ENCODE measurements around the gene RAD51B.
"Not testable (repeated sequence)": the region's sequence is repeated elsewhere in the genome, so short reads cannot be mapped to it uniquely, and the experiment has no call there.

Gene RAD51B

DNA sequence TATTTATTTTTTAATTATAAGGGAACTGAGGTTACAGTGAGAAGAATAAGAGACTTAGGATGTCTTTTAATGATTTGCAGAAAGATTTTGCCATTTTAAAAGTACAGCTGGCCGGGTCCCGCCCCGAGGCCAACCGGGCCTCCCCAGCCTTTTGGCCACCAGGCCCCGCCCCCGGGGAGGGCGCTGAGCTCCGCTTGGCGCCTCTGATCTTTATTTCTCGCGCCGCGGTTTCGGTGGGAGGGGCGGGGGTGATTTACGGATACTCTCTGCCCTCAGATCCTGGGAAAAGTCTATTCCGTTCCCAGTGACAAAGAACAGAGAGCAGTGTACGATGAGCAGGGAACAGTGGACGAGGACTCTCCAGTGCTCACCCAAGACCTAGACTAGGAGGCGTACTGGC lies 20.8 kb upstream of the RAD51B start:
- no peak overlapping the region for H3K4me3 ChIP-seq
- H3K4me2 ChIP-seq, result no peak overlapping the region
- H3K27ac ChIP-seq, result no peak overlapping the region
- H3K36me3 ChIP-seq, result peaks cover 85 to 100% (median 94%) of the 10 kb centered on the region in 11 experiments
- H3K9ac ChIP-seq, result no peak overlapping the region
- no peaks in the 10 kb centered on the region for H3K27me3 ChIP-seq
- H4K20me1 ChIP-seq, result 0 out of 22 replicates have a peak, but pooled peaks cover 0 to 5% (median 0%) of the 10 kb centered on the region in 11 experiments
- no peaks in the 10 kb centered on the region for H3K9me3 ChIP-seq (replicated peaks in 1 of 11)
- no peak for TF ChIP-seq Cebpa-rat (IDR thresholded peaks at IDR 0.05)
- no peaks in the 10 kb centered on the region for H3K4me1 ChIP-seq

DNA sequence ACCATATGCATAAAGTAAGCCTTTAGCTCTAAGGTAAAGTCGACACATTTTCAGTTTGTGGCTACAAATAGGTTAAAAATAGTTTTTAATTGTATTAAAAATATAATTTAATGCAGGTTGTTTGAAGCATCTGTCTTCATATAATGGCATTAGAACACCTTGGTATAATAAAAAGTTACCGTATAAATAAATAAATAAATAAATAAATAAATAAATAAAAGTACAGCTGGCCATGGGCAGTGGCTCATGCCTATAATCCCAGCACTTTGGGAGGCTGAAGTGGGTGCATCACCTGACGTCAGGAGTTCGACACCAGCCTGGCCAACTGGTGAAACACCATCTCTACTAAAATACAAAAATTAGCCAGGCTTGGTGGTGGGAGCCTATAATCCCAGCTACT lies 18.8 kb upstream of the RAD51B start:
- H4K20me1 ChIP-seq, result 0 out of 22 replicates have a peak, but pooled peaks cover 0 to 5% (median 0%) of the 10 kb centered on the region in 11 experiments
- no peak overlapping the region for H3K27ac ChIP-seq
- no peaks in the 10 kb centered on the region for H3K4me1 ChIP-seq
- no peak overlapping the region for H3K4me2 ChIP-seq
- peaks cover 86 to 100% (median 95%) of the 10 kb centered on the region in 11 experiments for H3K36me3 ChIP-seq
- H3K9ac ChIP-seq, result no peak overlapping the region
- no peak for TF ChIP-seq Cebpa-rat (IDR thresholded peaks at IDR 0.05)
- no peak overlapping the region for H3K4me3 ChIP-seq
- no peaks in the 10 kb centered on the region for H3K27me3 ChIP-seq
- no peaks in the 10 kb centered on the region for H3K9me3 ChIP-seq (replicated peaks in 1 of 11)

DNA sequence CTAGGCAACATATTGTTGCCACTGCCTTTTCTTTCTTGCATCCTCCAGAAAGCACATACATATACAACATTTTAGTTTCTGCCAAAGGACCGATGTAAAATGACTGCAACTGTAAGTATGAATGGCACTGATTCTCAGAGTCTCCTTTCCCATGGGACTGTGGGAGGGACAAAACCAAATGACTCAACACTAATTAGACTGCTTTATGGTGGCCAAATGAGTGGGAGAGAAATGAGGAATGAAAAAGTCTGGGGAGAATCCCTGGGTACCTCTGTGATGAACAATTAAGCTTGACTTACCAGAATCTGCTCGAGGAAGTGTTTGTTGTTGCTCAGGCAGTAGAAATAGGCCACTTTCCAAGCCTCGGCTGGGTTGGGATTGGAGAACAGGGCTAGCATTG lies 13.3 kb upstream of the RAD51B start:
- Histone ChIP-seq H3K4me1 (no peaks in the 10 kb centered on the region), H3K36me3 (peaks cover 86 to 100% (median 97%) of the 10 kb centered on the region in 11 experiments), H3K27me3 (no peaks in the 10 kb centered on the region), H3K9ac (no peak overlapping the region), H3K9me3 (replicated peaks in 1 of 11) (no peaks in the 10 kb centered on the region), H3K4me3 (no peak overlapping the region), H4K20me1 (0 out of 22 replicates have a peak, but pooled peaks cover 0 to 5% (median 0%) of the 10 kb centered on the region in 11 experiments), H3K4me2 (no peak overlapping the region), H3K27ac (no peak overlapping the region)
- no peak for TF ChIP-seq Cebpa-rat (IDR thresholded peaks at IDR 0.05)

GRCh38 chr14:67814821-67815220 lies 4.8 kb upstream of the RAD51B start:
- TF ChIP-seq Cebpa-rat (IDR thresholded peaks at IDR 0.05), result no peak
- Histone ChIP-seq H3K4me2 (peak overlapping the region; percentile 76 to 97 (median 93); a peak in 20 of 22 replicates), H3K9me3 (replicated peaks in 1 of 11) (no peaks in the 10 kb centered on the region; a peak in 1 of 22 replicates), H3K27ac (peak overlapping the region in 1 of 11 experiments; percentile 85; a peak in 1 of 22 replicates), H3K4me1 (peaks cover 22 to 59% (median 26%) of the 10 kb centered on the region in 10 experiments), H3K27me3 (no peaks in the 10 kb centered on the region), H4K20me1 (peaks cover 0 to 10% (median 0%) of the 10 kb centered on the region in 11 experiments; a peak in 2 of 22 replicates), H3K4me3 (no peak overlapping the region), H3K36me3 (peaks cover 5 to 40% (median 32%) of the 10 kb centered on the region in 11 experiments; a peak in 21 of 22 replicates), H3K9ac (peak overlapping the region in 2 of 11 experiments; percentile 81 to 86; a peak in 1 of 22 replicates)

GRCh38 chr14:67815573-67816225 lies 3.9 kb upstream of the RAD51B start:
- peak overlapping the region; percentile 73 to 89 (median 83) for H3K9ac ChIP-seq
- H3K36me3 ChIP-seq, result peaks cover 1 to 31% (median 24%) of the 10 kb centered on the region in 11 experiments; a peak in 21 of 22 replicates
- peak overlapping the region; percentile 76 to 97 (median 93) for H3K4me2 ChIP-seq
- H3K4me1 ChIP-seq, result peaks cover 28 to 65% (median 33%) of the 10 kb centered on the region in 10 experiments
- peak overlapping the region; percentile 62 to 88 (median 79); a peak in 21 of 22 replicates for H3K27ac ChIP-seq
- H3K27me3 ChIP-seq, result no peaks in the 10 kb centered on the region
- peaks cover 0 to 10% (median 0%) of the 10 kb centered on the region in 11 experiments; a peak in 2 of 22 replicates for H4K20me1 ChIP-seq
- no peak for TF ChIP-seq Cebpa-rat (IDR thresholded peaks at IDR 0.05)
- no peaks in the 10 kb centered on the region; a peak in 1 of 22 replicates for H3K9me3 ChIP-seq (replicated peaks in 1 of 11)
- peak overlapping the region; percentile 59 to 91 (median 76) for H3K4me3 ChIP-seq

- Histone ChIP-seq H3K4me1 (peaks cover 35 to 73% (median 40%) of the 10 kb centered on the region in 10 experiments), H3K4me2 (peak within 1 kb of the TSS; percentile 76 to 97 (median 93)), H4K20me1 (peaks cover 0 to 10% (median 0%) of the 10 kb centered on the region in 11 experiments; a peak in 2 of 22 replicates), H3K27ac (peak within 1 kb of the TSS; percentile 62 to 88 (median 79); a peak in 21 of 22 replicates), H3K27me3 (no peaks in the 10 kb centered on the region), H3K9ac (peak within 1 kb of the TSS; percentile 73 to 89 (median 83)), H3K9me3 (replicated peaks in 1 of 11) (no peaks in the 10 kb centered on the region; a peak in 1 of 22 replicates), H3K4me3 (peak within 1 kb of the TSS; percentile 59 to 91 (median 76)), H3K36me3 (peaks cover 0 to 25% (median 20%) of the 10 kb centered on the region in 11 experiments; a peak in 16 of 22 replicates)
- TF ChIP-seq Cebpa-rat (IDR thresholded peaks at IDR 0.05), result no peak
Measured at GRCh38 chr14:67816326-67817002, 3.1 kb upstream of the RAD51B start, which contains the start of gene ZFYVE26. Gene ZFYVE26 (minus strand): TSS chr14:67816590. CDS start chr14:67815963, 627 bp downstream.

- H3K4me3 ChIP-seq, result no peak overlapping the region
- H3K27ac ChIP-seq, result peak overlapping the region in 7 of 11 experiments; percentile 62 to 88 (median 75); a peak in 10 of 22 replicates
- no peaks in the 10 kb centered on the region; a peak in 1 of 22 replicates for H3K9me3 ChIP-seq (replicated peaks in 1 of 11)
- peaks cover 0 to 5% (median 0%) of the 10 kb centered on the region in 11 experiments; a peak in 2 of 22 replicates for H4K20me1 ChIP-seq
- peaks cover 36 to 68% (median 41%) of the 10 kb centered on the region in 10 experiments for H3K4me1 ChIP-seq
- peak overlapping the region in 10 of 11 experiments; percentile 76 to 97 (median 94); a peak in 12 of 22 replicates for H3K4me2 ChIP-seq
- H3K36me3 ChIP-seq, result peaks cover 0 to 14% (median 9%) of the 10 kb centered on the region in 11 experiments; a peak in 14 of 22 replicates
- H3K27me3 ChIP-seq, result no peaks in the 10 kb centered on the region
- TF ChIP-seq Cebpa-rat (IDR thresholded peaks at IDR 0.05), result no peak; a peak in 1 of 22 replicates
- H3K9ac ChIP-seq, result no peak overlapping the region
Measured at GRCh38 chr14:67817750-67818438, 1.7 kb upstream of the RAD51B start.

DNA sequence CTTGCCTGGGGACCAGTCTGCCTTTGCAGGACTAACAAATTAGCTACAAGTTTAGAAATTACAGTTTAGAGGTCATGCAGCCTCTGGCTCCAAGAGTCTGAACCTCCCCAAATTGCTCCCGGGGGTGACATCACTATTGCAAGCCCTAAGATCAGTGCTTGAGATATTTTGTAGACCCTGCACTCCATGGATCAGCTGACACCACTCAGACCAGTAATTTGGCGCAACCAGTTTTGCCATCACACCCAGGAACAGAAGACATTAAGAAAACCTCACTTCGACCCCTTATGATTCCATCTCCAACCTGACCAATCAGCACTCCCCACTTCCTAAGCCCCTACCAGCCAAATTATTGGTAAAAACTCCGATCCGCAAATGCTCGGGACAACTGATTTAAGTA lies 1.1 kb upstream of the RAD51B start:
- not testable (repeated sequence) for H3K27me3 ChIP-seq, H3K36me3 ChIP-seq

More for the DNA sequence above, 1.1 kb upstream of the RAD51B start:
- Histone ChIP-seq H3K4me2 (peak overlapping the region in 3 of 11 experiments; percentile 8 to 28 (median 17); a peak in 2 of 22 replicates), H3K4me1 (peaks cover 36 to 64% (median 41%) of the 10 kb centered on the region in 10 experiments)
- not testable (repeated sequence) for H3K4me3 ChIP-seq; H3K9ac ChIP-seq; H4K20me1 ChIP-seq; H3K9me3 ChIP-seq (replicated peaks in 1 of 11); H3K27ac ChIP-seq
